ENCODE measurements around the gene OR10A5.

- TF ChIP-seq CTCF (IDR thresholded peaks at IDR 0.05), result no peak
- TF ChIP-seq POLR2A (IDR thresholded peaks at IDR 0.05), result no peak
Measured at GRCh38 chr11:6882751-6883150, 37.3 kb downstream of the OR10A5 start.
